HepG2 (cell line): ENCODE data around the gene TAS1R1. TPM values are rescaled to one million over a fixed set of nuclear protein-coding genes. Genes with fewer than 3 reads are reported as not detected.
A peak's percentile ranks its signal among the peaks of the same experiment; 100 is the strongest.

Experiments used
- DPF2 ChIP-seq: sonication (generic); formaldehyde crosslinking; IDR thresholded peaks from 2 replicates; pipeline ENCODE4 v1.4.0; 2020; ENCODE audit warnings: mild to moderate bottlenecking, low read depth, missing genetic modification reagents, borderline replicate concordance
- IRF1 ChIP-seq: sonication (generic); formaldehyde crosslinking; IDR thresholded peaks from 2 replicates; pipeline ENCODE4 v1.4.0; 2020; ENCODE audit warnings: low read depth, mild to moderate bottlenecking, missing genetic modification reagents
- MAZ ChIP-seq, 2 experiments: sonication (generic) in 1 of 2; formaldehyde crosslinking in 1 of 2; IDR thresholded peaks; 2 replicates each; pipeline versions ENCODE4 v1.5.0 to v1.6.1; 2012 to 2020; ENCODE audit warnings: low read depth in 2 of 2, mild to moderate bottlenecking in 2 of 2, borderline replicate concordance in 1 of 2, improper control_type of control experiment in 1 of 2, low read length in 1 of 2, missing genetic modification reagents in 1 of 2, moderate library complexity in 1 of 2
- PAXIP1 ChIP-seq: sonication (generic); formaldehyde crosslinking; conservative IDR thresholded peaks from 2 replicates; pipeline ENCODE4 v1.4.0; 2020; ENCODE audit warnings: mild to moderate bottlenecking, missing genetic modification reagents, moderate library complexity
- POLR2G ChIP-seq: fragments of 200-400 bp; formaldehyde crosslinking; IDR thresholded peaks from 2 replicates; pipeline ENCODE4 v1.6.1; 2018; ENCODE audit warnings: mild to moderate bottlenecking, low read depth, low read length, moderate library complexity
- SAFB2 ChIP-seq: sonication (generic); formaldehyde crosslinking; IDR thresholded peaks from 2 replicates; pipeline ENCODE4 v1.5.1; 2020; ENCODE audit warnings: missing genetic modification reagents, low read depth, mild to moderate bottlenecking, borderline replicate concordance
- SP5 ChIP-seq: IDR thresholded peaks from 2 replicates; pipeline ENCODE4 v1.6.1; 2016; ENCODE audit warnings: low read depth, borderline replicate concordance
- TEAD3 ChIP-seq: optimal IDR thresholded peaks from 2 replicates; pipeline ENCODE3; 2016; ENCODE audit warnings: borderline replicate concordance
- ZBTB44 ChIP-seq: sonication (generic); formaldehyde crosslinking; IDR thresholded peaks from 2 replicates; pipeline ENCODE4 v1.4.0; 2020; ENCODE audit warnings: missing genetic modification reagents
- ZFP1 ChIP-seq: IDR thresholded peaks from 2 replicates; pipeline ENCODE4 v1.6.1; 2016
- ZNF350 ChIP-seq: sonication (generic); formaldehyde crosslinking; IDR thresholded peaks from 2 replicates; pipeline ENCODE4 v1.4.0; 2020; ENCODE audit warnings: mild to moderate bottlenecking, low read depth, missing genetic modification reagents, borderline replicate concordance
- ZNF512B ChIP-seq: sonication (generic); formaldehyde crosslinking; IDR thresholded peaks from 2 replicates; pipeline ENCODE4 v1.5.1; 2020; ENCODE audit warnings: missing genetic modification reagents, mild to moderate bottlenecking, borderline replicate concordance
- ZNF543 ChIP-seq: sonication (generic); formaldehyde crosslinking; IDR thresholded peaks from 2 replicates; pipeline ENCODE4 v1.4.0; 2020; ENCODE audit warnings: mild to moderate bottlenecking, missing genetic modification reagents
- ZNF552 ChIP-seq: sonication (generic); formaldehyde crosslinking; IDR thresholded peaks from 2 replicates; pipeline ENCODE4 v1.9.0; 2022; ENCODE audit warnings: missing genetic modification reagents, mild to moderate bottlenecking, borderline replicate concordance
- ZNF644 ChIP-seq: IDR thresholded peaks from 2 replicates; pipeline ENCODE4 v1.6.1; 2016; ENCODE audit warnings: low read depth
- ZSCAN31 ChIP-seq: sonication (generic); formaldehyde crosslinking; IDR thresholded peaks from 2 replicates; pipeline ENCODE4 v1.5.0; 2020; ENCODE audit warnings: low read depth, mild to moderate bottlenecking, missing genetic modification reagents
- ZSCAN5A ChIP-seq: sonication (generic); formaldehyde crosslinking; IDR thresholded peaks from 2 replicates; pipeline ENCODE4 v1.8.0; 2022; ENCODE audit warnings: mild to moderate bottlenecking, missing genetic modification reagents, borderline replicate concordance
- polyA plus RNA-seq, 8 experiments: library from polyadenylated mRNA; depleted of rRNA in 3 of 8; stranded (reverse) in 7 of 8; unstranded in 1 of 8; fragments of >200 nt; fragmentation: Illumina TruSeq in 4 of 8; extraction: Trizol in 4 of 8; gene quantifications; 2 replicates each; pipeline versions ENCODE4 v1.2.1 to v1.2.3, GENCODE V29; 2011 to 2016; ENCODE audit warnings: low read depth in 4 of 8, missing spikeins in 1 of 8, mixed read lengths in 1 of 8; ENCODE audit not compliant: insufficient read depth in 1 of 8
- total RNA-seq, 5 experiments: library from RNA; depleted of rRNA; stranded (reverse); fragments of >200 nt; fragmentation: Illumina TruSeq; extraction: Trizol; gene quantifications; 2 replicates each; pipeline ENCODE4 v1.2.3, GENCODE V29; 2016; ENCODE audit warnings: low read depth in 1 of 5

Gene TAS1R1
- total and polyA plus RNA-seq, 2 of the 13 experiments (the other 11 are each of a cell fraction or from before 2014, with no cell fraction given) = 1.4 to 1.6 TPM

- TF ChIP-seq ZNF512B (CRISPR knock-in tag) = 0 out of 2 replicates have a peak, but pooled peaks have one; percentile 27
- TF ChIP-seq TEAD3 = peak; percentile 53
- TF ChIP-seq ZBTB44 (CRISPR knock-in tag) = 0 out of 2 replicates have a peak, but pooled peaks have one; percentile 17
- 0 out of 2 replicates have a peak, but pooled peaks have one; percentile 15 for TF ChIP-seq SP5 (CRISPR knock-in tag)
- no peak for TF ChIP-seq PAXIP1 (CRISPR knock-in tag)
- no peak for TF ChIP-seq ZSCAN5A (CRISPR knock-in tag)
- no peak for TF ChIP-seq SAFB2
- no peak for TF ChIP-seq IRF1 (CRISPR knock-in tag)
- TF ChIP-seq ZNF350 (CRISPR knock-in tag) = no peak; the same call in 1 of the 2 replicates
- TF ChIP-seq ZSCAN31 (CRISPR knock-in tag) = no peak
- TF ChIP-seq MAZ (IDR thresholded peaks at IDR 0.05; ENCODE audit: borderline replicate concordance, low read depth, low read length) = no peak
- peak; percentile 38; the same call in 1 of the 2 replicates for TF ChIP-seq MAZ (CRISPR knock-in tag; IDR thresholded peaks at IDR 0.05; ENCODE audit: low read depth)
- no peak for TF ChIP-seq ZNF543
- no peak for TF ChIP-seq DPF2
- no peak for TF ChIP-seq ZNF644
- TF ChIP-seq POLR2G = no peak
- TF ChIP-seq ZFP1 = no peak
- no peak for TF ChIP-seq ZNF552 (CRISPR knock-in tag)
Observed at GRCh38 chr1:6554907-6555778, at the start of gene TAS1R1 (continued).
